GM12878 (cell line): Measurements from ENCODE around the gene IFITM2. TPM values are rescaled to one million over a fixed set of nuclear protein-coding genes. Genes with fewer than 3 reads are reported as not detected.

Experiments
- ATAC-seq: fragments of 200-7000 bp; cut with Tn5 transposase; 3 replicates; pipeline ENCODE4 v1.9.1; 2020; ENCODE audit warnings: mild to moderate bottlenecking, moderate library complexity
- BruUV-seq: library from RNA; stranded (reverse); fragments of 400-500 nt; replicated peaks from 2 replicates; lab custom pipeline; 2021; lab: Mats Ljungman, UMichigan
- CTCF ChIA-PET: fragments of 300-600 bp; sonication (Branson Sonifier 250); formaldehyde crosslinking; extraction: SDS; loops from one replicate; lab custom pipeline; 2021; ENCODE audit warnings: inconsistent platforms; lab: Yijun Ruan, JAX
- POLR2A ChIA-PET: fragments of 350-600 bp; formaldehyde crosslinking; extraction: SDS; loops from one replicate; lab custom pipeline; 2021; ENCODE audit warnings: inconsistent platforms; lab: Charles Lee
- RAD21 ChIA-PET: fragments of 300-600 bp; sonication (Branson Sonifier 250); formaldehyde crosslinking; loops from one replicate; lab custom pipeline; 2023; ENCODE audit warnings: antibody characterized with exemption; ENCODE audit not compliant: unreplicated experiment; lab: Charles Lee
- SMC1A ChIA-PET: fragments of 300-600 bp; sonication (Branson Sonifier 250); formaldehyde crosslinking; loops from one replicate; lab custom pipeline; 2023; ENCODE audit not compliant: unreplicated experiment, uncharacterized antibody; lab: Charles Lee
- DNase-seq: peaks from one replicate; pipeline ENCODE4 v3.0.0-alpha.2; 2011; ENCODE audit warnings: low read depth, low spot score
- FAIRE-seq: peaks from 3 replicates; lab custom pipeline; 2011; peaks lifted over from hg19 to GRCh38; lab: Jason Lieb, UNC
- H2AFZ ChIP-seq: 2 replicates; pipeline ENCODE4 v1.6.0; 2011; ENCODE audit warnings: low read depth, low read length, control low read depth; ENCODE audit not compliant: control insufficient read depth
- H3K27ac ChIP-seq: 2 replicates; pipeline ENCODE4 v1.5.1; 2011; ENCODE audit warnings: control low read depth; ENCODE audit not compliant: control insufficient read depth, insufficient read depth
- H3K27me3 ChIP-seq, 2 experiments: replicated peaks in 1 of 2; 2 replicates each; pipeline versions ENCODE4 v1.6.0 to v1.6.1; 2011; ENCODE audit warnings: low read length in 1 of 2; ENCODE audit not compliant: control insufficient read depth in 2 of 2, insufficient read depth in 2 of 2
- H3K36me3 ChIP-seq, 2 experiments: 2 replicates each; pipeline ENCODE4 v1.5.1; 2011; ENCODE audit warnings: low read length in 1 of 2; ENCODE audit not compliant: control insufficient read depth in 2 of 2, insufficient read depth in 2 of 2
- H3K4me1 ChIP-seq: 2 replicates; pipeline ENCODE4 v1.6.1; 2011; ENCODE audit warnings: mild to moderate bottlenecking, low read length, moderate library complexity, mixed read lengths; ENCODE audit not compliant: control insufficient read depth, insufficient read depth
- H3K4me2 ChIP-seq: 2 replicates; pipeline ENCODE4 v1.6.0; 2011; ENCODE audit warnings: control low read depth; ENCODE audit not compliant: control insufficient read depth, insufficient read depth
- H3K4me3 ChIP-seq: fragments of 200-600 bp; sonication (generic); 2 replicates; pipeline ENCODE4 v1.5.1; 2016
- H3K79me2 ChIP-seq: 2 replicates; pipeline ENCODE4 v1.6.0; 2011; ENCODE audit warnings: low read length; ENCODE audit not compliant: control insufficient read depth, insufficient read depth
- H3K9ac ChIP-seq: 2 replicates; pipeline ENCODE4 v1.8.0; 2011; ENCODE audit warnings: low read length, control low read depth, mixed read lengths; ENCODE audit not compliant: control insufficient read depth, insufficient read depth
- H3K9me3 ChIP-seq: replicated peaks from 3 replicates; pipeline ENCODE4 v1.5.1; 2011; ENCODE audit warnings: mild to moderate bottlenecking, low read length; ENCODE audit not compliant: control insufficient read depth, insufficient read depth
- H4K20me1 ChIP-seq: 2 replicates; pipeline ENCODE4 v1.6.0; 2011; ENCODE audit not compliant: control insufficient read depth, insufficient read depth
- ATF2 ChIP-seq: IDR thresholded peaks from 2 replicates; pipeline ENCODE4 v1.6.1; 2012; ENCODE audit warnings: low read length, inconsistent platforms
- BHLHE40 ChIP-seq, 2 experiments: fragments of 450-650 bp in 1 of 2; IDR thresholded peaks; 2 replicates each; pipeline ENCODE4 v1.6.1; 2011 to 2017; ENCODE audit warnings: low read depth in 2 of 2, borderline replicate concordance in 1 of 2, improper control_type of control experiment in 1 of 2, low read length in 1 of 2, mild to moderate bottlenecking in 1 of 2
- ELK1 ChIP-seq: IDR thresholded peaks from 2 replicates; pipeline ENCODE4 v1.6.1; 2012; ENCODE audit warnings: low read depth, low read length, improper control_type of control experiment
- MLLT1 ChIP-seq: fragments of 450-650 bp; IDR thresholded peaks from 2 replicates; pipeline ENCODE4 v1.6.1; 2016; ENCODE audit warnings: mild to moderate bottlenecking
- RAD21 ChIP-seq: IDR thresholded peaks from 2 replicates; pipeline ENCODE4 v1.6.1; 2011; ENCODE audit warnings: mild to moderate bottlenecking, low read depth, low read length, moderate library complexity; ENCODE audit not compliant: insufficient read depth
- ZBTB40 ChIP-seq: fragments of 450-650 bp; IDR thresholded peaks from 2 replicates; pipeline ENCODE4 v1.6.1; 2016; ENCODE audit warnings: mild to moderate bottlenecking, moderate library complexity, borderline replicate concordance
- ZNF384 ChIP-seq: IDR thresholded peaks from 2 replicates; pipeline ENCODE4 v1.6.1; 2012; ENCODE audit warnings: low read depth, mild to moderate bottlenecking, low read length, improper control_type of control experiment, borderline replicate concordance
- WGBS: methylation state at CpG from one replicate; pipeline ENCODE4 v1.1.6; 2016; ENCODE audit warnings: low lambda C conversion rate; ENCODE audit not compliant: insufficient replicate concordance, insufficient coverage; ENCODE audit errors: missing lambda C conversion rate; 5-methylcytosine and 5-hydroxymethylcytosine counted together
- in situ Hi-C: fragments of 300-500 bp; cut with MboI; formaldehyde crosslinking; loops from 9 replicates; pipeline ENCODE4 v1.14.3; 2018; ENCODE audit warnings: mixed read lengths
- intact Hi-C: fragments of 100-400 bp; cut with micrococcal nuclease; formaldehyde crosslinking; loops from one replicate; pipeline ENCODE4 v1.14.2; 2022; ENCODE audit not compliant: unreplicated experiment
- polyA plus RNA-seq, 11 experiments: library from polyadenylated mRNA; depleted of rRNA in 4 of 11; unstranded in 6 of 11; stranded (reverse) in 5 of 11; fragments of >200 nt; fragmentation: Nextera tagmentation in 4 of 11; fragmentation: Illumina TruSeq in 1 of 11; extraction: Ambion mirVana in 4 of 11; extraction: Trizol in 1 of 11; gene quantifications; 1 replicate in 1 of 11; 2 replicates in 10 of 11; pipeline versions ENCODE4 v1.2.1 to v1.2.3, GENCODE V29; 2011 to 2016; ENCODE audit warnings: inconsistent platforms in 2 of 11, missing spikeins in 2 of 11, low read depth in 1 of 11
- total RNA-seq, 4 experiments: library from RNA; depleted of rRNA in 3 of 4; stranded (reverse); fragments of >200 nt in 3 of 4; fragmentation: Illumina TruSeq in 1 of 4; extraction: Trizol in 1 of 4; gene quantifications; 2 replicates each; pipeline versions ENCODE4 v1.2.1 to v1.2.3, GENCODE V29; 2013 to 2021

IFITM2 gene
- total and polyA plus RNA-seq, 10 of the 15 experiments (the other 5 are each of a cell fraction or from before 2014, with no cell fraction given): 116 to 3,672 (median 724) TPM

- H3K79me2 ChIP-seq: peaks cover 62% of the 10 kb centered on the region
- DNase-seq: no peak
- H3K9ac ChIP-seq: peak overlapping the region; percentile 99
- WGBS: 86% methylated on average over 7 of the region's 7 CpGs
- no peaks in the 10 kb centered on the region for H4K20me1 ChIP-seq
- no peaks in the 10 kb centered on the region for H3K9me3 ChIP-seq
- CTCF ChIA-PET: interaction anchor here (0.9 to 3.7 kb wide), 13 partner anchors 8 to 132 kb away, joined by 3 to 43 read pairs (median 5); partner anchors contain the start of gene IFITM2
- peak overlapping the region; percentile 87 for H3K4me3 ChIP-seq
- peak; percentile 73; the same call in 1 of the 2 replicates for TF ChIP-seq MLLT1
- TF ChIP-seq RAD21: no peak
- no peak for TF ChIP-seq ATF2
- TF ChIP-seq ZNF384: no peak
- TF ChIP-seq ELK1: no peak
- 0 out of 2 replicates have a peak, but pooled peaks have one; percentile 6 for TF ChIP-seq ZBTB40
- TF ChIP-seq BHLHE40 (IDR thresholded peaks at IDR 0.05; ENCODE audit: borderline replicate concordance in 1 of 2, low read depth in 2 of 2, low read length in 1 of 2): no peak
- H3K36me3 ChIP-seq: peaks cover 2 to 5% of the 10 kb centered on the region in 2 experiments; a peak in 3 of 4 replicates
- SMC1A ChIA-PET: interaction anchor here (0.8 to 4.0 kb wide), 13 partner anchors 8 to 80 kb away, joined by 3 to 42 read pairs (median 3); no protein-coding TSS in a partner anchor
- no peak for ATAC-seq
- H3K4me1 ChIP-seq: peaks cover 13% of the 10 kb centered on the region
- in situ Hi-C loops: no loop called here
- intact Hi-C loops: no loop called here
- BruUV-seq: no TSS peak
- RAD21 ChIA-PET: interaction anchor here (1.0 to 4.5 kb wide), 7 partner anchors 9 to 38 kb away, joined by 3 to 46 read pairs (median 7); partner anchors contain the start of gene IFITM2
- peak overlapping the region; percentile 97 for H3K4me2 ChIP-seq
- no peaks in the 10 kb centered on the region; a peak in 1 of 4 replicates for H3K27me3 ChIP-seq
- POLR2A ChIA-PET: interaction anchor here (0.6 to 4.5 kb wide), 11 partner anchors 8 to 110 kb away, joined by 3 to 45 read pairs (median 8); partner anchors contain the start of genes BET1L and RIC8A
- peak overlapping the region; percentile 98 for H3K27ac ChIP-seq
- no peak for FAIRE-seq
- no peak overlapping the region for H2AFZ ChIP-seq
These were observed 9.3 kb downstream of the IFITM2 start for GRCh38 chr11:316891-317301.
